Islet precursor cell (in vitro differentiated cells): Measurements from ENCODE around the gene GNAQ.

Experiments
- DNase-seq: peaks from one replicate; pipeline ENCODE4 v3.0.0-alpha.2; 2018

GNAQ gene

DNA sequence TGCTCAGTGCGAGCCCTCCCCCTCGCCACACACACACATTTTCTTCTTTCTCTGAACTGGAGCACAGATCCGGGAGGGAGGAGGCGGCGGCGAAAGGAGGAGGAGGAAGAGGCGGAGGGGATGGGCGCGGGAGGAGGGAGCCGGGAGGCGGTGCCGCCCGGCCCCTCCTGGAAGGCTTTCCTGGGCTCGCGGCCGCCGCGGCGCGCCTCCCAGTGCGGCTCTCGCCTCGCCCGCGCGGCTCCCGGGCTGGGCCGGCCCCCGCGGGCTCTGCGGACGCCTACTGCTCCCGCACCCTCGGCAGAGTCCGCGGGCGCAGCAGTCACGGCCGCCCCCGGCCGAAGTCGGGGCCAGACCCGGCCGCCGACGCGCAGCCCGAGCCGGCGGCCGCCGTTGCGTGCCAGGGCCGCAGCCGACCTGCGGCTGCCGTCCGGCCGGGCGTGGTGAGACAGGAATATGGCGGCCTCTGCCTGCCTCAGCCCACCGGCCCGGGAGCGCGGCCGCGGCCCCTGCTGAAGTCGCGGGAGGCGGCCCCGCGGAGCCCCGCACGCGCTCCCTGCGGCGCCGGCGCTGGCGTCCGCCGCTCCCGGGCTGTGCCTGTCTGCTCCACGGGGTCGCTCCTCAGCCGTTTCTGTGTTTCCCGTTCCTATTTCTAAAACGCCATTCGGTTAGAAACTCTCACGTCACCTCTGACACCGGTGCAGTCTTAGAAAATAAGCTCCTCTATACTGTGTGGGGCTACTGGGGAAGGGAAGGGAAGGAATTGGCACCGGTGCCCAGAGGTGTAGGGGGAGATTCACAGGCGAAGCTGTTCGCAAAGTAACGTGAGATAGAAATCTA, 500 bp upstream of the GNAQ start:
- DNase-seq: peak; percentile 98

DNA sequence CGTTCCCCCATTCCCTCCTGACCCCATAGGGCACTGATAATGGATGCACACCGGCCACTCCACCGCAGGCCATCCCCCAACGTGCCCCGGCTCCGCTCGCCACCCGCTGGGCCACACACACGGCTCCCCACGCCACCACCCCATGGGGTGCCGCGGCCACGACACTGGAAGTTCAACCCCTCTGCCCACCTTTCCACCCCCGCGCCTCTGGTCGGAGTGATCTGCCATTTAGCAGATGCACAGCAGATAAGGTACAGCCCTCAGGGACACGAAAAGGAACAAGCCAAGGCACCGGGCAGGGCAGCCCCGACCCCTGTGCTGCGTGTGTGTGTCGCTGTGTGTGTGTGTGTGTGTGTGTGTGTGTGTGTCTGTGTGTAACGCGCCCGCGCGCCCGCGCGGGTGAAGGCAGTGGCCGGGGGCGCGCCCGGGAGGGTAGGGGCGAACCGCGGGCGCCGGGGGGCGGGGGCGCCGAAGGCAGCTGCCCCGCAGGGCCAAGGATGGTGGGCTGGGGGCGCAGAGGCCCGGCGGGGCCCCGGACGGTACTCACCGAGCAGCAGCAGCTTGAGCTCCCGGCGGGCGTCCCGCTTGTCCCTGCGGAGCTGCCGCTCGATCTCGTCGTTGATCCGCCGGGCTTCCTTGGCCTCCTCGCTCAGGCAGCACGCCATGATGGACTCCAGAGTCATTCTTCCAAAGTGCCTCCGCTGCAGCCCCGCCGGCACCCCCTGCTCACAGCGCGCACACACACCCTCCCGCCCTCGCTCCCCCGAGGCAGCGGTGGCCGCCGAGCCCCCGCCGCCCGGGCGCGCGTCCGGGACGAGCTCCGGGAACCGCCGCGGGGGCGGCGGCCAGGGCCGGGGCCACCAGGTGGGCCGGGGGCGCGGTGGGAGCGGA, 813 bp downstream of the GNAQ start:
- DNase-seq: peak; percentile 82

DNA sequence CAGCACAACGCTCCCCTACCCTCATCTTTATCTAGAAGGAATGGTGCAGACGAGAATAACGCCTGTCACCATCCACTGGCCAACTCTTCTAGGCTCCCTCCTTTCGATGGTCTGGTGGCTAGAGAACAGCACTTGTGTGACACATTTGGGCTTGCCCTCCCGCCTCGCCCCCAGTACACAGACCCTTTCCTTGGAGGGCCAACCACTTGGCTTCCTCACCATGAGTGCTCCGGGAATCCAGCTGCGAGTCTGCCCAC, 1.4 kb downstream of the GNAQ start:
- DNase-seq: no peak

DNA sequence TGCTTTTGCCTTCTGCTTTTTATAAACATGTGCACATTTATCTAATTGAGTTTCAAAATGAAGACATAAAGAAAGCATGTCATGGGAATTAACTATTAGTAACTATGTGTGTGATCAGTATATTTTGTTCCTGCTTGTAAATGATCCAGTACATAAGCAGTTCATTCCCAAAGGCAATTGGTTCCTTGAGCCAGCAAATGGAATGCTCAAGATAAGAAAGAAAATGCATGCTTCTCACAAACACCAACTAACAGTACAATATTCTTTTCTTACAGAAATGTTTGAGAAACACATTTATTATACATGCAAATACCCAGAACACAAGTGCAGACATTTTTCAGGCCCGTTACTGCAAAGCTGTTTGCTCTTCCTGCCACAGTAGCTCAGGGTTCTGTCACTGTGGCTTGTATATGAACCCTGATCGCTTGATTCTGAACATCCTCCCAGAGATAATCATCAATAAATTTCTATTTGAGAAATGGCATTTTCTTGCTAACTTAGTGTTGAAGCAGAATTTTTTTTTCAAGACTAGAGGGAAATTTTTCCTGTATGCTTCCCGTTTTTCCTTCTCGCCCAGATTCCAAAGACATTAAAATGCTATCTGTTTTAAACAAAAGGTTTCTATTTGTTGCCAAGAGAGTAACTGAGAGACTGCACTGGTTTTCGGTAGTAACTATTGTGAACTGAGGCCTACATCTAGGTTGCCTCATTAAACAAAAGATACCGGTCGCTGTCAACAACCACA, 1.9 kb downstream of the GNAQ start:
- no peak for DNase-seq

DNA sequence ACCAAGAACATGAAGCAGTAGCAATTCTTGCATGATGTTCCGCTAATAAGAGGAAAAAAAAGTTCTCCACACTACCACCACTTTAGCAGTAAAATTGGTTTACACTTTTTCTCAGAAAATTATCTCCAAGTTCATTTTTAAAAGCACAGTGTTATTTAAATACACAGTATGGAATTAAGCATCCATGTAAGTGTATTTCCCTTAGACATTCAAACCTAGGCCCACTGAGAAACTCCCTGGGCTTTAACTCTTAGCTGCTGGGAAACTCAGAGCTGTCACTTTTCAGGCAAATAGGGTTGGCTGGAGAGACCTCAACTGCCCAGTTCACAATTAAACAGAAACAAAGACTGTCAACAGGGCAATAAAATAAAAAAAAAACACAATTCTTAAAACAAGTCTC, 2.7 kb downstream of the GNAQ start:
- no peak for DNase-seq

- no peak for DNase-seq
Observed at GRCh38 chr9:78026947-78027346, 4.7 kb downstream of the GNAQ start.

DNA sequence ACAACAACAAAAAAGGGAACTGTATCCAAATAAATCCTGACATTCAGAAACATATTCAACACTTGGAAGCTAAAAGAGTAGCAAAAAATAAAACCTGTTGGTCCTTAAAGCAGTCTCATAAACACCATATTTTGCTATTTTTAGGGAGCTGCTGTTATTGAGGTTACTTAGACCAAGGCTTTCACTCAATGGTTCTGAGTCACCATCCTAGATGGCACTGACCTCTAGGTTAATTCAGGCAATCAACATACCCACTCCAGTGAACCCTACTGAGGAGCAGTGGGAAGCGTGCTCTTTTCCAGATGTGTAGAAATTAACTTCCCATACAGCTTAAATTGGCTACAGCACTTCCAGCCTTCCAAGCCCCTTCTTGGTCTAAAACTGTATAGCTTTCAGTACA, 5.2 kb downstream of the GNAQ start:
- DNase-seq: no peak

DNA sequence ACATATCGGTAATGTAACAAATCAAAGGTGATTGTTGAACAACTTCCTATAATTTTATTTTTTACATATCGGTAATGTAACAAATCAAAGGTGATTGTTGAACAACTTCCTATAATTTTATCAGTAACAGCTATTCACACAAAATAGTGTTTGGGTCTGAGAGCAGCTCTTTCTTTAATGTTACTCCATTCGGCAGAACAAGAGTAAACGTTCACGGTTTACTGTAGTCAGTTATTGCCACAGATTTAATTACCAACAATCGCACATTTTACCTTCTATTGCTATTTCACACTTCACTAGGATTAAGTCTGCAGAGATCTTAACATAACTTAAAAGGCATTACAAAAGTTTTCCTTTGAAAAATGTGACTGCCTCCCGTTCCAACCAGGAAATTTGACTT, 6.4 kb downstream of the GNAQ start:
- DNase-seq: no peak

GRCh38 chr9:78023003-78023741, 8.4 kb downstream of the GNAQ start:
- DNase-seq: no peak

DNA sequence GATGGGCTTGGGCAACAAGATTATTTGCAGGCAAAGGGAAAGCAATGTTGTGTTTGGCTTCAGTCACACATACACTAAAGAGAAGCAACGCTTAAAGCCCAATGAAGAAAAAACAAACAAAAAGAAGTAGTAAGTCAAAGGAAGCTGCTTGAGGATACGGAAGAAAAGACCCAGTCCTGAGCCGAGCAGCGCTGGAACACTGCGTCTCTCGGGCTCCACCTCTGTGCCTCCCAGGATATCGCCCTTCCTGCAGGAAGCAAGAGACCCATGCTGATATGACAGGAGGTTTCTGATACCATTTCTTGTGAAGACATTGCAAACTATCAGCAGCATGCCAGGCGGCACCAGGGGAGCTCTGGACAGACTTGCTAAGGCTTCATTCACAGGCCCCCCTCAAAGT, 9.9 kb downstream of the GNAQ start:
- no peak for DNase-seq

- DNase-seq: no peak
Observed at GRCh38 chr9:78017190-78017693, 14.4 kb downstream of the GNAQ start.

DNA sequence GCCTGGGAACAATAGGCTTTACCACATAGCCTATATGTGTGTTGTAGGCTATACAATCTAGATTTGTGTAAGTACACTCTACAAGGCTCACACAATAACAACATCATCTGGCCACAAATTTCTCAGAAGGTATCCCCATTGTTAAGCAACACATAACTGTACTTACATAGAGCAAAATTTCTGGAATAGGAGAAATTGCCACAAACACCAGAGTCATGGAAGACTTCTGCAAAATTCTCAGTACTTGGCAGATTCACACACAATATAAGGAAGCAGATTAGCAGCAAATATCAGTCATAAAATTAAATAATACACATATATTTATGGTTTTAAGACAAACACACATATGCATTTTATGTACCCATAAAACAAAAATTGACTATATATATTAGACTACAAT, 16.4 kb downstream of the GNAQ start:
- no peak for DNase-seq

DNA sequence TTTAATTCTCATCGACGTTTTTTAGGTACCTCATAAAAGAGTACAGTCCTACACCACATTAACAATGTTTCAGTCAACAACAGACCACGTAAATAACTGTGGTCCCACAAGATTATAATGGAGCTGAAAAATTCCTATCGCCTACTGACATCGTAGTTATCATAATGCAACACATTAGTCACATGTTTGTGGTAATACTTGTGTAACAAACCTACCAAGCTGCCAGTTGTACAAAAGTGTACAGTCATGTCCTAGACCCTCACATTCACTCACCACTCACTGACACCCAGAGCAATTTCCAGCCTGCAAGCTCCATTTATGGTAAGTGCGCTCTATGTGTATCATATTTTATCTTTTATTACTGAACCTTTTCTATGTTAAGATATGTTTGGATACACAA, 16.8 kb downstream of the GNAQ start:
- no peak for DNase-seq

DNA sequence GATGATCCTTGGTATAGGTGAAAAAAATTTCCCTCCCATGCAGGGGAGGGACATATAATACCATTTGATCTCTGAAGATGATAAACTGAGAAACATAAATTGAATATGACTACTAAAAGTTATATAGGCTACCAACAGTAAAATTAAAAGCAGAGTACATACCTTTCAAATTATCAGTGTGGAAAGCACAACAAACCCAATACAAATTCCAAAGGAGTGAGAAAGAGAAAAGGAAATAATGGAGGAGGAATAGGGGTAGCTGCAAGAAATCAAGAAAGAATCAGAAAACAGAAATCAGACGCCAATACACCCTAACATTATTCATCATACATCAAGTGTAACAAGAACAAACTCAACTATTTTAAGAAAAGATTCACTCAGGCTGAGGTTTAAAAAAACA, 17.7 kb downstream of the GNAQ start:
- no peak for DNase-seq

DNA sequence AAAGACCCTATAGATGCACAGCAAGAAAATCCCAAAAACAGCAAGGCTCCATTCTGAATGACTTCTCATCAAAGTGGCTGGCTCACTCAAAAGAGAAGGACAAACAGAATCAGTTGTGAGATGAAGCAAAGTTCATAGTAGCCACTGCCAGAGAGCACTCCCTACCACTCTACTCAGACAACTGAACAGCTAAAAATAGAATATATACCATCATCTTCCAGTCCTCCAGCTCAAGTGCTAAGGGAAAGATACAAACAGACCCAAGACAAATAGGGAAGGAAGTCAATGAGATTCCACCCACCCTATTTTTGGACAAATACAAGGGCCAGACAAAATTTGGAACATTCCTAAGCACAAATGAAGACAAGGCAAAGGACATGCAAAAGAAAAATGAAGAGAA, 20.6 kb downstream of the GNAQ start:
- DNase-seq: no peak

DNA sequence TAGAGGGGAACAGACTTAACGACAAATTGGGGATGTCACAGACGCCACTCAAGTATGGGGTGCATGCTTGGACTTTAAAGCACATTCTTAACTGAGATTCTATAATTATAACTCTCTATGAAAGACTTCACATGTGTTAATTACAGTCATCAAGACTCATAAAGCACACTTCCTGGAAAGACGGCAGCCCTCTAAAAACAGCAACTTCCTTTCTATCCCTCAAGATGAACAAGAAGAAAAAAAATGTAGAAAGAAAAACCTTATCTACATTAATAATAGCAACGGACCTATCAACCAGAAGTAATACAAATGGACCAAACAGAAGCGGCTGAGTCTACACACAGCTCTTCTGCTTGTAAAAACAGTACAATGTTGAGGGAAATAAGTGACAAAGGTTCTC, 21.2 kb downstream of the GNAQ start:
- DNase-seq: no peak

GRCh38 chr9:78009186-78009585, 22.4 kb downstream of the GNAQ start:
- no peak for DNase-seq

- DNase-seq: no peak
Observed at GRCh38 chr9:78006734-78007133, 24.9 kb downstream of the GNAQ start.

- no peak for DNase-seq
Observed at GRCh38 chr9:78005231-78006002, 26.2 kb downstream of the GNAQ start.

GRCh38 chr9:78004478-78005229, 27.0 kb downstream of the GNAQ start:
- DNase-seq: no peak

- no peak for DNase-seq
Observed at GRCh38 chr9:78003730-78004129, 27.9 kb downstream of the GNAQ start.
